ENCODE measurements around the gene SMAD2.

The SMAD2 gene

GRCh38 chr18:47815486-47816270, 114.8 kb downstream of the SMAD2 start:
- in situ Hi-C loops (cut with HindIII; ENCODE audit: low sequenced_read_pairs), result no loop called here
- H3K4me3 ChIP-seq (ENCODE audit: low read depth, low read length), result no peak overlapping the region
- no peak for TF ChIP-seq CTCF (IDR thresholded peaks at IDR 0.05; ENCODE audit: low read depth, low read length, missing control alignments)
- DNase-seq (ENCODE audit: low read depth), result no peak

- no peak for TF ChIP-seq CTCF (IDR thresholded peaks at IDR 0.05; ENCODE audit: low read depth, low read length, missing control alignments)
- in situ Hi-C loops (cut with HindIII; ENCODE audit: low sequenced_read_pairs), result no loop called here
- H3K4me3 ChIP-seq (ENCODE audit: low read depth, low read length), result no peak overlapping the region
- no peak for DNase-seq (ENCODE audit: low read depth)
Observed at GRCh38 chr18:47809420-47809819, 121.0 kb downstream of the SMAD2 start.

- no peak for TF ChIP-seq CTCF (IDR thresholded peaks at IDR 0.05; ENCODE audit: low read depth, low read length, missing control alignments)
- in situ Hi-C loops (cut with HindIII; ENCODE audit: low sequenced_read_pairs), result no loop called here
- no peak for DNase-seq (ENCODE audit: low read depth)
- no peak overlapping the region for H3K4me3 ChIP-seq (ENCODE audit: low read depth, low read length)
Observed at GRCh38 chr18:47802802-47803201, 127.7 kb downstream of the SMAD2 start.

- no peak for TF ChIP-seq CTCF (IDR thresholded peaks at IDR 0.05; ENCODE audit: low read depth, low read length, missing control alignments)
- in situ Hi-C loops (cut with HindIII; ENCODE audit: low sequenced_read_pairs), result no loop called here
- no peak for DNase-seq (ENCODE audit: low read depth)
- no peak overlapping the region for H3K4me3 ChIP-seq (ENCODE audit: low read depth, low read length)
Observed at GRCh38 chr18:47801817-47802216, 128.6 kb downstream of the SMAD2 start.

- in situ Hi-C loops (cut with HindIII; ENCODE audit: low sequenced_read_pairs), result no loop called here
- TF ChIP-seq CTCF (IDR thresholded peaks at IDR 0.05; ENCODE audit: low read depth, low read length, missing control alignments), result no peak
- H3K4me3 ChIP-seq (ENCODE audit: low read depth, low read length), result no peak overlapping the region
- no peak for DNase-seq (ENCODE audit: low read depth)
Observed at GRCh38 chr18:47800756-47801155, 129.7 kb downstream of the SMAD2 start.

- in situ Hi-C loops (cut with HindIII; ENCODE audit: low sequenced_read_pairs), result no loop called here
- H3K4me3 ChIP-seq (ENCODE audit: low read depth, low read length), result no peak overlapping the region
- TF ChIP-seq CTCF (IDR thresholded peaks at IDR 0.05; ENCODE audit: low read depth, low read length, missing control alignments), result no peak
- no peak for DNase-seq (ENCODE audit: low read depth)
Observed at GRCh38 chr18:47800248-47800647, 130.2 kb downstream of the SMAD2 start.
